ENCODE data around the gene RPTOR.

RPTOR gene

GRCh38 chr17:80904036-80904753, 359.6 kb downstream of the RPTOR start:
- DNase-seq = no peak

GRCh38 chr17:80905586-80906230, 361.1 kb downstream of the RPTOR start:
- no peak for DNase-seq

- no peak for DNase-seq
These were observed 362.0 kb downstream of the RPTOR start for GRCh38 chr17:80906364-80907259.

GRCh38 chr17:80907281-80907680, 362.6 kb downstream of the RPTOR start:
- DNase-seq = no peak

GRCh38 chr17:80908211-80908610, 363.6 kb downstream of the RPTOR start:
- no peak for DNase-seq

- DNase-seq = no peak
These were observed 364.1 kb downstream of the RPTOR start for GRCh38 chr17:80908776-80909175.

GRCh38 chr17:80909635-80910034, 365.0 kb downstream of the RPTOR start:
- DNase-seq = no peak

- no peak for DNase-seq
These were observed 365.4 kb downstream of the RPTOR start for GRCh38 chr17:80910043-80910442.

- no peak for DNase-seq
These were observed 367.8 kb downstream of the RPTOR start for GRCh38 chr17:80912476-80912875.

GRCh38 chr17:80913928-80914821, 369.5 kb downstream of the RPTOR start:
- no peak for DNase-seq

GRCh38 chr17:80916246-80916645, 371.6 kb downstream of the RPTOR start:
- no peak for DNase-seq

- DNase-seq = no peak
These were observed 373.3 kb downstream of the RPTOR start for GRCh38 chr17:80917716-80918560.

GRCh38 chr17:80918731-80919130, 374.1 kb downstream of the RPTOR start:
- no peak for DNase-seq

- no peak for DNase-seq
These were observed 375.0 kb downstream of the RPTOR start for GRCh38 chr17:80919331-80920311.

- no peak for DNase-seq
These were observed 375.8 kb downstream of the RPTOR start for GRCh38 chr17:80920441-80920840.

GRCh38 chr17:80921159-80921558, 376.5 kb downstream of the RPTOR start:
- DNase-seq = no peak

GRCh38 chr17:80921741-80922579, 377.3 kb downstream of the RPTOR start:
- DNase-seq = no peak

- DNase-seq = no peak
These were observed 378.0 kb downstream of the RPTOR start for GRCh38 chr17:80922580-80923160.
